Measurements from ENCODE around the gene NFATC2IP.
"Not testable (repeated sequence)": the region's sequence is repeated elsewhere in the genome, so short reads cannot be mapped to it uniquely, and the experiment has no call there.

The NFATC2IP gene

GRCh38 chr16:28999577-28999976 lies 48.8 kb downstream of the NFATC2IP start:
- DNase-seq (ENCODE audit: low spot score): no peak

DNA sequence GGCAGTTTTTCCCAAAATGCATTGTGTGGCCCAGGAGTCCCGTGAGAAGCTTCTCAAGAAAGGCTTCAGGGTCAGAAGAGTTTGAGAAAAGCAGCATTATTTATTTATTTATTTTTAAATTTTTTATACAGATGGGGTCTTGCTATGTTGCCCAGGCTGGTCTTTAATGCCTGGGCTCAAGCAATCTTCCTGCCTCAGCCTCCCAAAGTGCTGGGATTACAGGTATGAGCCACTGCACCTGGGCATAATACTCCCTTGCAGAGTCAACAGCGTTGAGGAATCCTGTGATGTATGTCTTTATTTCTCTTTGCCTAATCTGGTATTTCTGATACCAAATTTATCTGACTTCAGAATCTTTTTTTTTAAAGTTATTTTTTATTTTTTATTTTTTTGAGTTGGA lies 49.3 kb downstream of the NFATC2IP start:
- DNase-seq (ENCODE audit: low spot score): no peak

DNA sequence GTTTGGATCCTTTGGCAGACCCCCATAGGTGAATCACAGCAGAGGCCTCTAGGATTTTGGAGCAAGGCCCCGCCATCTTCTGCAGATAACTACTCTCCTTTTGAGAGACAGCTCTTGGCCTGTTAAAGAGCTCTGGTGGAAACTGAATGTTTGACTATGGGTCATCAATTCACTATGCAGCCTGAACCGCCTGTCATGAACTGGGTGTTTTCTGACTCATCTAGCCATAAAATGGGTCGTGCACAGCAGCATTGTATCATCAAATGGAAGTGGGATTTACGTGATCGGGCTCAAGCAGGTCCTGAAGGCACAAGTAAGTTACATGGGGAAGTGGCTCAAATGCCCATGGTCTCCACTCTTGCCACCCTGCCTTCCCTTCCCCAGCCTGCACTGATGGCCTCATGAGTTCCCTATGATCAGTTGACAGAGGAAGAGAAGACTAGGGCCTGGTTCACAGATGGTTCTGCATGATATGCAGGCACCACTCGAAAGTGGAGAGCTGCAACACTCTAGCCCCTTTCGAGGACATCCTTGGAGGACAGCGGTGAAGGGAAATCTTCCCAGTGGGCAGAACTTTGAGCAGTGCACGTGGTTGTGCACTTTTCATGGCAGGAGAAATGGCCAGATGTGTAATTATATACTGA lies 53.9 kb downstream of the NFATC2IP start:
- DNase-seq (ENCODE audit: low spot score): not testable (repeated sequence)

DNA sequence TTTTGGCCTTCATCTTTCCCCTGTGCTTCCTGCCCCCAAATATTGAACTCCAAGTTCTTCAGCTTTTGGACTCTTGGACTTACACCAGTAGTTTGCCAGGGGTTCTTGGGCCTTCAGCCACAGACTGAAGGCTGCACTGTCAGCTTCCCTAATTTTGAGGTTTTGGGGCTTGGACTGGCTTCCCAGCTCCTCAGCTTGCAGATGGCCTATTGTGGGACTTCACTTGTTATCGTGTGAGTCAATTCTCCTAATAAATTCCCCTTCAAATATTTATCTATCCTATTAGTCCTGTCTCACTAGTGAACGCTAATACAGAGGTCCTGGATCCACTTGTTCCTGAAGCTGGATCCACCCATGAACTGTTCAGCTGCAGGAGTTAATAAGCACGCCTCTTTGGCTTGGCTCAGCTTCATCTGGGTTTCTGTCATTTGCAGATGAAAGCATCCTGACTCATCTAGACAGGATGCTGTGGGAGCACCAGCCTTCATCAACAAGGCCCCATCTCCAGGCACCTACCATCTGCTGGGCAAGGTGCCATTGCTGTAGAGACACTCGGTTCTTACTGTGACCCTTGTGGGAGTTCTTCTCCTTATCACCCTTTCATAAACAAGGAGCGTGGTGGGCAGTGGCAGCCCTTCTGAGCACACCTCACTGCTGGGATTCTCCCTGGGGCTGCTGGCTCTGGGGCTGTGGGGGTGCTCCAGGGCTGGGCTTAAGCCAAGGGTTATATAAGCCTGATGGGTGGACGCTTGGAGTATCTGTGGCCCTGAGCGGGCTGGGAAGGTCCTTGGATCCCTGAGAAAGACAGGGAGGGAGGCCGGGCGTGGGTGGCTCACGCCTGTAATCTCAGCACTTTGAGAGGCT lies 57.2 kb downstream of the NFATC2IP start:
- no peak for DNase-seq (ENCODE audit: low spot score)

DNA sequence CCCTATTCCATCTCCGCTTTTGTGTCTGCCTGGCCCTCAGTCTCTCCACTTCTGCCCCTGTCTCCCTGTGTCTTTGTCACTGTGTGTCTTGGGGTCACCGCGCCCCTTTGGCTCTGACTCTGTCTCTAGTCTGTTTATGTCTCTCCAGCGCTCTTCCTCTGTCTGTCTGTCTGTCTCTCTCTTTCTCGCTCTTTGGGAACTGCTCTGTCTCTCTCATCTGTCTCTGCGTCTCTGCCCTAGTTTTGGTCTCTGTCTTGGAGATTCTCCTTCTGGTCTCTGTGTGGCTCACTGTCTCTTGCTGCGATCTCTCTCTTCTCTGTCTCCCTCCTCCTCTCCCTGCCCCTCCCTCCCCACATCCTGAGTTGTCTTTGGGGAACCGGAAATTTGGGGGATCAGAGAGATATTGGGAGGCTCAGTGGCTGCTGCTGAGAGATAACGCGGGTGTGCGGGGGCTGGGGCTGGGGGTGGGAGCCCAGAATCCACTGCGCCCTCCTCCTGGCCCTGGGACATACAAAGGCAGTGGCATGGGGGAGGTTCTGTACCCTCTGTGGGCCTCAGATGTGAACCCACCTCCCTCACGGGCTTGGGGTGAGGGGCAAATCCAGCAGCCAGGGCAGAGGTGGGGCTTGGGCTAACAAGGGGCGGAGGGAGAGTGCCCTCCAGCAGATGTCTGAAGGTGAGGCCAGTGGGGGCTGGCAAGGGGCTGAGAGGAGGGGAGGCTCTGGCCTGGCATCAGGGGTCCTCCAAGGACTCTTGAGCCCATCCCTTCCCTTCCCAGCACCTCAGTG lies 58.5 kb downstream of the NFATC2IP start:
- no peak for DNase-seq (ENCODE audit: low spot score)

DNA sequence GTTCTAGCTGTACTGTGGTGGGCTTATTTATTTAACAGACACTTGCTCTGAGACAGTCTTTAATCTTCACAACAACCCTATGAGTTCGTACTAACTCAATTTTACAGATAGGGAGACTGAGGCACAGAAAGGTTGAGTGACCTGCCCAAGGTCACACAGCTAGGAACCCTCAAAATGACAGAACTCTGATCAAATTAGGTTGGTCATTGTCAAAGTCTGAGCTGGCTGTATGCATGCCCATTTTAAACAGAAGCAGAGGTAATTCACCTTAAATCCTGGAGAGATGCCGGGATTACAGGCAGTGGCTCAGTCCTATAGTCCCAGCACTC lies 59.1 kb downstream of the NFATC2IP start:
- DNase-seq (ENCODE audit: low spot score): no peak

GRCh38 chr16:29011112-29011511 lies 60.4 kb downstream of the NFATC2IP start:
- DNase-seq (ENCODE audit: low spot score): no peak

- DNase-seq (ENCODE audit: low spot score): no peak
These were observed 61.1 kb downstream of the NFATC2IP start for GRCh38 chr16:29011851-29012250.

DNA sequence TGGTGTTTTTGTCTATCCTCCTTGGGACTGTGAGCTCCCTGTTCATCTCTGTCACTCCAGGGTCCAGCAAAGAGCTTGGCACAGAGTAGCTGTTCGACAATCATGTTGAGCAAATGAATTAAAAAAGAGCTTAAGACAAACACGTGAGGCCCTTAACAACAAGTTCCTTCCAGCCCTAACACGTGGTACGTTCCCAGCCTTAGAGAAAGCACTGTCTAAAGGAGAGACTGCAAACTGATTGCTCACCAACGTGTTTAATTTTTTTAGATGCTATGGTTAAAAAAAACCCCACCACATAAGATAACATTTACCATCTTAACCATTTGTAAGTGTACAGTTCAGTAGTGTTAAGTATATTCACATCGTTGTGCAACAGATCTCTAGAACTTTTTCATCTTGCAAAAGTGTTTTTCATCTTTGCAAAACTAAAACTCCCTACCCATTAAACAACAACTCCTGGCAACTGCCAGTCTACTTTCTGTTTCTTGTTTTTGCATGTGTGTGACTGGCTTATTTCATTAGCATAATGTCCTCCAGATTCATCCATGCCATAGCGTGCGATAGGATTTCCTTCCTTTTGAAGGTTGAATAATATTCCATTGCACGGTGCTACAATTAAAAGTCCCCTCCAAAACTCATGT lies 62.3 kb downstream of the NFATC2IP start:
- DNase-seq (ENCODE audit: low spot score): no peak

- DNase-seq (ENCODE audit: low spot score): no peak
These were observed 63.9 kb downstream of the NFATC2IP start for GRCh38 chr16:29014561-29015069.

Measured in ecto neural progenitor cell (in vitro differentiated cells).